SK-N-SH treated with all-trans-retinoic acid at 6 μM for 48 hours (cell line): ENCODE results near the gene FXYD6.

Experiments used
- CSRNP3 ChIP-seq: fragments of 250-450 bp; sonication (Bioruptor Pico); IDR thresholded peaks from 2 replicates; pipeline ENCODE4 v1.5.1; 2021; ENCODE audit warnings: mild to moderate bottlenecking, moderate library complexity
- GLIS3 ChIP-seq: fragments of 250-450 bp; sonication (Bioruptor Pico); IDR thresholded peaks from 2 replicates; pipeline ENCODE4 v1.5.0; 2020; ENCODE audit warnings: mild to moderate bottlenecking, moderate library complexity
- PATZ1 ChIP-seq: fragments of 250-450 bp; sonication (Bioruptor Pico); IDR thresholded peaks from 2 replicates; pipeline ENCODE4 v1.8.0; 2020; ENCODE audit warnings: mild to moderate bottlenecking, moderate library complexity, borderline replicate concordance
- RARB ChIP-seq: fragments of 250-450 bp; sonication (Bioruptor Pico); IDR thresholded peaks from 2 replicates; pipeline ENCODE4 v1.8.0; 2021; ENCODE audit warnings: mild to moderate bottlenecking, moderate library complexity
- TCF4 ChIP-seq: fragments of 250-450 bp; sonication (Bioruptor Pico); IDR thresholded peaks from 2 replicates; pipeline ENCODE4 v1.8.0; 2021; ENCODE audit warnings: mild to moderate bottlenecking, moderate library complexity, borderline replicate concordance
- TOX ChIP-seq: fragments of 250-450 bp; sonication (Bioruptor Pico); IDR thresholded peaks from 2 replicates; pipeline ENCODE4 v1.8.0; 2021; ENCODE audit warnings: mild to moderate bottlenecking, moderate library complexity, borderline replicate concordance
- ZC3H10 ChIP-seq: fragments of 250-450 bp; sonication (Bioruptor Pico); IDR thresholded peaks from 2 replicates; pipeline ENCODE4 v1.5.1; 2021; ENCODE audit warnings: mild to moderate bottlenecking, moderate library complexity
- ZFP3 ChIP-seq: fragments of 250-450 bp; sonication (Bioruptor Pico); IDR thresholded peaks from 2 replicates; pipeline ENCODE4 v1.5.0; 2020; ENCODE audit warnings: mild to moderate bottlenecking, moderate library complexity
- ZFP30 ChIP-seq: fragments of 450-650 bp; formaldehyde crosslinking; IDR thresholded peaks from 2 replicates; pipeline ENCODE4 v1.5.0; 2022; ENCODE audit warnings: mild to moderate bottlenecking, moderate library complexity
- ZNF565 ChIP-seq: fragments of 450-650 bp; formaldehyde crosslinking; conservative IDR thresholded peaks from 2 replicates; pipeline ENCODE4 v1.5.0; 2020; ENCODE audit warnings: low read depth, mild to moderate bottlenecking, moderate library complexity

- no peak for TF ChIP-seq TOX (CRISPR knock-in tag)
- no peak for TF ChIP-seq RARB
- no peak for TF ChIP-seq CSRNP3
- TF ChIP-seq ZNF565 (CRISPR knock-in tag): no peak
- no peak for TF ChIP-seq TCF4 (CRISPR knock-in tag)
- no peak for TF ChIP-seq ZFP3 (CRISPR knock-in tag)
- TF ChIP-seq ZC3H10: no peak
- TF ChIP-seq PATZ1 (CRISPR knock-in tag): no peak
- TF ChIP-seq GLIS3 (CRISPR knock-in tag): no peak
- no peak for TF ChIP-seq ZFP30 (CRISPR knock-in tag)
These were observed 6.0 kb upstream of the FXYD6 start for GRCh38 chr11:117882311-117882905.
